CD4-positive, alpha-beta T cell treated with Interleukin-6 at 100 ng/mL for 8 hours (primary cell): ENCODE measurements around the gene STIM1.
A peak's percentile ranks its signal among the peaks of the same experiment; 100 is the strongest.
"Not testable (repeated sequence)": the region's sequence is repeated elsewhere in the genome, so short reads cannot be mapped to it uniquely, and the experiment has no call there.

Experiments
- DNase-seq: peaks from one replicate; pipeline ENCODE4 v3.0.0-alpha.2; 2020; ENCODE audit warnings: mixed read lengths, low spot score

The STIM1 gene

GRCh38 chr11:3854977-3855807 lies at the start of gene STIM1:
STIM1 (plus strand) TSS chr11:3855664; CDS start chr11:3856271, 607 bp downstream.
- peak; percentile 95 for DNase-seq

- peak; percentile 52 for DNase-seq
These were observed 47.3 kb upstream of the STIM1 start, which contains the start of gene PGAP2 for GRCh38 chr11:3807909-3808860. PGAP2 (plus strand) TSS chr11:3808560; CDS start chr11:3811260, 2,700 bp downstream.

- DNase-seq = peak; percentile 62
These were observed 46.4 kb upstream of the STIM1 start for GRCh38 chr11:3808861-3809623.

GRCh38 chr11:3809624-3809928 lies 45.9 kb upstream of the STIM1 start:
- no peak for DNase-seq

- DNase-seq = no peak
These were observed 45.0 kb upstream of the STIM1 start for GRCh38 chr11:3810446-3810845.

- DNase-seq = no peak
These were observed 44.5 kb upstream of the STIM1 start for GRCh38 chr11:3810951-3811350.

GRCh38 chr11:3814832-3815231 lies 40.6 kb upstream of the STIM1 start:
- DNase-seq = not testable (repeated sequence)

- no peak for DNase-seq
These were observed 39.6 kb upstream of the STIM1 start for GRCh38 chr11:3815845-3816244.

- no peak for DNase-seq
These were observed 38.8 kb upstream of the STIM1 start for GRCh38 chr11:3816673-3817072.

GRCh38 chr11:3817181-3817800 lies 38.2 kb upstream of the STIM1 start:
- DNase-seq = no peak

- no peak for DNase-seq
These were observed 34.5 kb upstream of the STIM1 start for GRCh38 chr11:3820971-3821370.

GRCh38 chr11:3822312-3822711 lies 33.2 kb upstream of the STIM1 start:
- DNase-seq = no peak

- DNase-seq = no peak
These were observed 32.2 kb upstream of the STIM1 start for GRCh38 chr11:3823303-3823702.

- DNase-seq = no peak
These were observed 31.5 kb upstream of the STIM1 start for GRCh38 chr11:3823762-3824506.

- peak; percentile 76 for DNase-seq
These were observed 30.6 kb upstream of the STIM1 start for GRCh38 chr11:3824714-3825472.

GRCh38 chr11:3825473-3826154 lies 29.9 kb upstream of the STIM1 start:
- DNase-seq = no peak

- DNase-seq = no peak
These were observed 28.7 kb upstream of the STIM1 start for GRCh38 chr11:3826721-3827120.

- DNase-seq = no peak
These were observed 27.9 kb upstream of the STIM1 start for GRCh38 chr11:3827434-3828186.

GRCh38 chr11:3830088-3830487 lies 25.4 kb upstream of the STIM1 start:
- no peak for DNase-seq
